Adrenal gland (tissue), 12 donors: ENCODE results near the gene STARD10. TPM values are rescaled to one million over a fixed set of nuclear protein-coding genes. Genes with fewer than 3 reads are reported as not detected.

Source experiments
- DNase-seq, 7 donors: peaks; one replicate each; pipeline ENCODE4 v3.0.0-alpha.2; 2019 to 2020
- H3K27ac ChIP-seq, 5 donors: fragments of 200-600 bp; sonication (generic) in 4 of 5; 1 replicate in 3 of 5; 2 replicates in 2 of 5; pipeline versions ENCODE4 v1.5.1 to v1.8.0; 2016 to 2020; ENCODE audit warnings: mild to moderate bottlenecking in 1 of 5
- H3K27me3 ChIP-seq: fragments of 200-600 bp; 2 replicates; pipeline ENCODE4 v1.8.0; 2021
- H3K36me3 ChIP-seq, 2 donors: fragments of 200-600 bp; replicated peaks in 1 of 2; 1 replicate in 1 of 2; 2 replicates in 1 of 2; pipeline versions ENCODE4 v1.5.1 to v1.8.0; 2018 to 2022
- H3K4me1 ChIP-seq, 2 donors: fragments of 200-600 bp; replicated peaks in 1 of 2; 1 replicate in 1 of 2; 2 replicates in 1 of 2; pipeline versions ENCODE4 v1.5.1 to v1.8.0; 2018 to 2021
- H3K4me3 ChIP-seq, 4 donors: fragments of 200-600 bp; sonication (generic) in 3 of 4; one replicate each; pipeline ENCODE4 v1.5.1; 2016 to 2018
- H3K9me3 ChIP-seq, 3 donors: fragments of 200-600 bp; sonication (generic) in 1 of 3; replicated peaks in 1 of 3; 1 replicate in 2 of 3; 2 replicates in 1 of 3; pipeline versions ENCODE4 v1.5.1 to v1.8.0; 2016 to 2021
- CTCF ChIP-seq, 6 experiments: fragments of 450-650 bp in 4 of 6; fragments of 200-600 bp in 2 of 6; sonication (generic) in 1 of 6; IDR thresholded peaks; 1 replicate in 5 of 6; 2 replicates in 1 of 6; pipeline versions ENCODE4 v1.5.1 to v1.8.0; 2016 to 2021; ENCODE audit warnings: antibody characterized with exemption in 6 of 6, mild to moderate bottlenecking in 2 of 6, moderate library complexity in 1 of 6
- POLR2A ChIP-seq, 2 donors: fragments of 450-650 bp; IDR thresholded peaks; one replicate each; pipeline ENCODE4 v1.6.1; 2017; ENCODE audit warnings: antibody characterized with exemption in 2 of 2, mild to moderate bottlenecking in 2 of 2, moderate library complexity in 1 of 2
- WGBS, 4 donors: extraction: QIAGEN DNeasy Blood & Tissue Kit in 2 of 4; methylation state at CpG; one replicate each; pipeline versions ENCODE4 v1.1.5 to v1.1.7; 2013 to 2017; 5-methylcytosine and 5-hydroxymethylcytosine counted together
- intact Hi-C, 2 donors: fragments of 100-400 bp; cut with DNase I; formaldehyde crosslinking; loops; one replicate each; pipeline versions ENCODE4 v1.14.1 to v1.15.0; 2022 to 2023
- polyA plus RNA-seq, 3 donors: library from polyadenylated mRNA; stranded (reverse); fragments of 200-250 nt in 2 of 3; fragments of 350-450 nt in 1 of 3; fragmentation: Illumina TruSeq in 1 of 3; extraction: RNeasy Lipid Tissue Mini Kit (QIAGEN cat#74804) in 1 of 3; gene quantifications; one replicate each; pipeline ENCODE4 v1.2.3, GENCODE V29; 2013 to 2014
- total RNA-seq, 9 donors: library from RNA; depleted of rRNA in 4 of 9; stranded (reverse); fragments of >200 nt in 4 of 9; fragments of 120-200 nt in 1 of 9; fragmentation: NEBNext Ultra II Directional in 1 of 9; extraction: Animal tissue kit (Norgen Biotek cat#: 25700) in 1 of 9; gene quantifications; one replicate each; pipeline versions ENCODE4 v1.1.0 to v1.2.4, GENCODE V29; 2013 to 2023
- donor health status: healthy with polysubstance abuse.
- donor health status: Bipolar disorder and iron deficiency.
- donor health status: DM: yes; HTN: yes; CAD: no.
- donor health status: DM: no; HTN: no; CAD: no.
- donor health status: DM: no; HTN: no; CAD: no.
- donor health status: DM: yes; HTN: yes; CAD: no.

The STARD10 gene
- total and polyA plus RNA-seq, 12 donors = 190 to 668 (median 350) TPM

DNA sequence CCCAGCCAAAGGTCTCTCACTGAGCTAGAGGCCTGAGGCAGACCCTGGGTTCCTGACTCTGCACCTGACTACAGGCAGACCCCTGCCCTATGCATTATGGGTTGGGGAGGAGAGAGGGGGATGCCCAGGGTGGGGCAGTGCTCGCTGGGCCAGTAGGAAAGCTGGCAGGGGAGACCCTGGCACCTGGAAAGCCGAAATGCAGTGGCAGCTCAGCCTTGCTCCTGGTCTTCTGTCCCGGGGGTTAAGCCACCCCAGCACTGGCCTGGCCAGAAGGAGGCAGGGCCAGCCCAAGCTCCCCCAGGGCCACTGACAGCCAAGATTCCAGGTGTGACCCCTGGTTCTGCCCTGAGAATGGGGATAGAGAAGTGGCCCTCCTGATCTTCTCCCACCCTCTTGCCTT is 47.0 kb downstream of the STARD10 start:
- no peaks in the 10 kb centered on the region for H3K27me3 ChIP-seq
- H3K4me1 ChIP-seq = peaks cover 70 to 82% of the 10 kb centered on the region in 2 donors
- DNase-seq = no peak
- intact Hi-C loops = no loop called here
- TF ChIP-seq CTCF (IDR thresholded peaks at IDR 0.05) (no peak), POLR2A (IDR thresholded peaks at IDR 0.05) (no peak)
- H3K9me3 ChIP-seq = no peaks in the 10 kb centered on the region
- 73 to 85% (median 77%) methylated on average over 3 of the region's 3 CpGs; no CpG with 5 or more reads in 1 of the 4 donors for WGBS, 4 donors
- H3K27ac ChIP-seq = peak overlapping the region in 3 of 5 donors; percentile 40 to 54 (median 43)
- no peaks in the 10 kb centered on the region for H3K36me3 ChIP-seq
- no peak overlapping the region for H3K4me3 ChIP-seq

GRCh38 chr11:72745925-72746550 is 47.8 kb downstream of the STARD10 start:
- intact Hi-C loops = no loop called here
- Histone ChIP-seq H3K4me1 (peaks cover 72 to 82% of the 10 kb centered on the region in 2 donors), H3K4me3 (no peak overlapping the region), H3K9me3 (no peaks in the 10 kb centered on the region), H3K36me3 (no peaks in the 10 kb centered on the region), H3K27ac (peak overlapping the region in 3 of 5 donors; percentile 40 to 54 (median 43)), H3K27me3 (no peaks in the 10 kb centered on the region)
- TF ChIP-seq POLR2A (IDR thresholded peaks at IDR 0.05) = no peak
- TF ChIP-seq CTCF (IDR thresholded peaks at IDR 0.05) = no peak
- 59 to 72% (median 64%) methylated on average over 10 to 11 of the region's 11 CpGs for WGBS, 4 donors
- peak in 2 of 7 donors; percentile 54 to 57 for DNase-seq

- Histone ChIP-seq H3K9me3 (no peaks in the 10 kb centered on the region), H3K36me3 (no peaks in the 10 kb centered on the region), H3K27ac (peak overlapping the region in 2 of 5 donors; percentile 40 to 54), H3K4me3 (no peak overlapping the region), H3K4me1 (peaks cover 72 to 82% of the 10 kb centered on the region in 2 donors), H3K27me3 (no peaks in the 10 kb centered on the region)
- intact Hi-C loops = no loop called here
- TF ChIP-seq POLR2A (IDR thresholded peaks at IDR 0.05) (no peak), CTCF (IDR thresholded peaks at IDR 0.05) (no peak)
- 35 to 77% (median 70%) methylated on average over 2 to 5 of the region's 5 CpGs; no CpG with 5 or more reads in 1 of the 4 donors for WGBS, 4 donors
- no peak for DNase-seq
Observed at GRCh38 chr11:72745511-72745910, 48.3 kb downstream of the STARD10 start.

GRCh38 chr11:72744474-72744873 is 49.4 kb downstream of the STARD10 start:
- TF ChIP-seq POLR2A (IDR thresholded peaks at IDR 0.05) (no peak), CTCF (IDR thresholded peaks at IDR 0.05) (no peak)
- Histone ChIP-seq H3K27me3 (no peaks in the 10 kb centered on the region), H3K4me3 (no peak overlapping the region), H3K4me1 (peaks cover 73 to 83% of the 10 kb centered on the region in 2 donors), H3K36me3 (no peaks in the 10 kb centered on the region), H3K9me3 (no peaks in the 10 kb centered on the region), H3K27ac (peak overlapping the region in 3 of 5 donors; percentile 49 to 71 (median 62))
- DNase-seq = peak in 2 of 7 donors; percentile 68 to 70
- intact Hi-C loops = no loop called here
- WGBS, 4 donors = 54 to 80% (median 62%) methylated on average over 5 to 6 of the region's 6 CpGs
